SK-N-SH (cell line): ENCODE measurements around the gene SCO2. TPM values are rescaled to one million over a fixed set of nuclear protein-coding genes. Genes with fewer than 3 reads are reported as not detected.

ENCODE experiments used
- CTCF ChIA-PET: fragments of 300-600, 350-600 bp; formaldehyde crosslinking; extraction: SDS; loops from one replicate; lab custom pipeline; 2021; lab: Yijun Ruan, JAX
- POLR2A ChIA-PET: fragments of 350-600 bp; sonication (Branson Sonifier 250); formaldehyde crosslinking; extraction: SDS; loops from one replicate; lab custom pipeline; 2020; ENCODE audit warnings: antibody characterized with exemption, inconsistent platforms; lab: Yijun Ruan, JAX
- DNase-seq: peaks from one replicate; pipeline ENCODE4 v3.0.0; 2012
- H2AFZ ChIP-seq: fragments of 200-600 bp; sonication (generic); 2 replicates; pipeline ENCODE4 v1.8.1; 2016; ENCODE audit warnings: antibody characterized with exemption, mild to moderate bottlenecking, low read depth
- H3F3A ChIP-seq: fragments of 200-600 bp; sonication (generic); replicated peaks from 2 replicates; pipeline ENCODE3; 2016; ENCODE audit warnings: antibody characterized with exemption, mild to moderate bottlenecking; ENCODE audit not compliant: insufficient read depth
- H3K27ac ChIP-seq, 2 experiments: fragments of 200-500 bp in 1 of 2; fragments of 200-600 bp in 1 of 2; sonication (Bioruptor generic) in 1 of 2; sonication (generic), shearing (Covaris generic) in 1 of 2; 2 replicates each; pipeline versions ENCODE4 v1.5.1 to v1.6.1; 2014 to 2016; ENCODE audit warnings: low read depth in 2 of 2, inconsistent platforms in 1 of 2, low read length in 1 of 2, mild to moderate bottlenecking in 1 of 2, mixed read lengths in 1 of 2
- H3K27me3 ChIP-seq: fragments of 200-600 bp; sonication (generic), shearing (Covaris generic); 2 replicates; pipeline ENCODE4 v1.6.1; 2016; ENCODE audit warnings: mixed run types; ENCODE audit not compliant: insufficient read depth
- H3K36me3 ChIP-seq, 2 experiments: fragments of 200-500 bp in 1 of 2; fragments of 200-600 bp in 1 of 2; sonication (Bioruptor generic) in 1 of 2; sonication (generic) in 1 of 2; replicated peaks in 1 of 2; 2 replicates each; pipeline versions ENCODE3 to v1.5.1; 2014 to 2016; ENCODE audit warnings: low read length in 1 of 2, mild to moderate bottlenecking in 1 of 2; ENCODE audit not compliant: insufficient read depth in 2 of 2, control insufficient read depth in 1 of 2
- H3K4me1 ChIP-seq, 2 experiments: fragments of 200-500 bp in 1 of 2; fragments of 200-600 bp in 1 of 2; sonication (Bioruptor generic) in 1 of 2; sonication (generic), shearing (Covaris generic) in 1 of 2; 2 replicates each; pipeline versions ENCODE4 v1.5.1 to v1.6.1; 2014 to 2016; ENCODE audit warnings: low read depth in 1 of 2, low read length in 1 of 2, mixed run types in 1 of 2; ENCODE audit not compliant: insufficient read depth in 2 of 2, control insufficient read depth in 1 of 2
- H3K4me2 ChIP-seq: fragments of 200-600 bp; sonication (generic), shearing (Covaris generic); 2 replicates; pipeline ENCODE4 v1.6.1; 2017; ENCODE audit warnings: mixed run types
- H3K4me3 ChIP-seq, 2 experiments: fragments of 200-500 bp in 1 of 2; fragments of 200-600 bp in 1 of 2; sonication (Bioruptor generic) in 1 of 2; sonication (generic), shearing (Covaris generic) in 1 of 2; 2 replicates each; pipeline versions ENCODE4 v1.5.1 to v1.8.1; 2014 to 2016; ENCODE audit warnings: low read depth in 2 of 2, inconsistent platforms in 1 of 2, low read length in 1 of 2, mild to moderate bottlenecking in 1 of 2, mixed read lengths in 1 of 2, moderate library complexity in 1 of 2
- H3K79me2 ChIP-seq: fragments of 200-600 bp; sonication (generic); 2 replicates; pipeline ENCODE4 v1.8.1; 2017; ENCODE audit warnings: mild to moderate bottlenecking; ENCODE audit not compliant: insufficient read depth
- H3K9ac ChIP-seq: fragments of 200-600 bp; sonication (generic); 2 replicates; pipeline ENCODE4 v1.6.1; 2017; ENCODE audit warnings: mixed run types
- H3K9me2 ChIP-seq: fragments of 200-600 bp; sonication (generic); 2 replicates; pipeline ENCODE4 v1.6.1; 2017; ENCODE audit warnings: mixed run types
- H3K9me3 ChIP-seq: fragments of 200-600 bp; sonication (generic); 2 replicates; pipeline ENCODE4 v1.6.1; 2017; ENCODE audit warnings: mixed run types, mild to moderate bottlenecking, moderate library complexity
- H4K20me1 ChIP-seq: fragments of 200-600 bp; sonication (generic); 2 replicates; pipeline ENCODE4 v1.6.1; 2017; ENCODE audit warnings: mild to moderate bottlenecking, mixed run types; ENCODE audit not compliant: insufficient read depth
- CHD2 ChIP-seq: fragments of 150-350 bp; IDR thresholded peaks from 2 replicates; pipeline ENCODE4 v1.6.1; 2018; ENCODE audit warnings: low read length; ENCODE audit not compliant: partially characterized antibody
- CTCF ChIP-seq: fragments of 200-600 bp; sonication (generic); IDR thresholded peaks from 2 replicates; pipeline ENCODE4 v1.6.1; 2017; ENCODE audit warnings: antibody characterized with exemption, mild to moderate bottlenecking, moderate library complexity
- GABPA ChIP-seq: IDR thresholded peaks from 2 replicates; pipeline ENCODE4 v1.4.0; 2012; ENCODE audit warnings: low read depth, mild to moderate bottlenecking
- GATA2 ChIP-seq: sonication (generic); formaldehyde crosslinking; IDR thresholded peaks from 2 replicates; pipeline ENCODE4 v1.5.0; 2020; ENCODE audit warnings: mild to moderate bottlenecking, missing genetic modification reagents
- MAX ChIP-seq: IDR thresholded peaks from 2 replicates; pipeline ENCODE4 v1.4.0; 2012; ENCODE audit warnings: low read depth
- MXI1 ChIP-seq: IDR thresholded peaks from 2 replicates; pipeline ENCODE4 v1.6.1; 2012; ENCODE audit warnings: mild to moderate bottlenecking, low read depth, low read length, improper control_type of control experiment
- NFIC ChIP-seq: IDR thresholded peaks from 2 replicates; pipeline ENCODE4 v1.4.0; 2012; ENCODE audit warnings: borderline replicate concordance
- POLR2AphosphoS5 ChIP-seq: IDR thresholded peaks from 2 replicates; pipeline ENCODE4 v1.6.1; 2012; ENCODE audit warnings: low read depth, low read length
- RAD21 ChIP-seq: IDR thresholded peaks from 2 replicates; pipeline ENCODE4 v1.6.1; 2012; ENCODE audit warnings: mild to moderate bottlenecking, low read length
- RCOR1 ChIP-seq: fragments of 150-350 bp; IDR thresholded peaks from 2 replicates; pipeline ENCODE4 v1.6.1; 2017; ENCODE audit warnings: antibody characterized with exemption, low read length
- RFX5 ChIP-seq: IDR thresholded peaks from 2 replicates; pipeline ENCODE4 v1.6.1; 2012; ENCODE audit warnings: mild to moderate bottlenecking, improper control_type of control experiment, low read length
- SMC3 ChIP-seq: IDR thresholded peaks from 2 replicates; pipeline ENCODE4 v1.6.1; 2012; ENCODE audit warnings: low read depth, low read length, improper control_type of control experiment
- TAF1 ChIP-seq: IDR thresholded peaks from 2 replicates; pipeline ENCODE4 v1.6.1; 2012; ENCODE audit warnings: low read depth, mild to moderate bottlenecking, low read length, moderate library complexity, borderline replicate concordance
- TCF12 ChIP-seq: IDR thresholded peaks from 2 replicates; pipeline ENCODE4 v1.4.0; 2012
- WGBS: methylation state at CpG from one replicate; pipeline ENCODE4 v1.1.6; 2017; ENCODE audit warnings: low lambda C conversion rate; 5-methylcytosine and 5-hydroxymethylcytosine counted together
- polyA plus RNA-seq, 3 experiments: library from polyadenylated mRNA; depleted of rRNA; stranded (reverse); fragments of >200 nt; gene quantifications; 2 replicates each; pipeline ENCODE4 v1.2.3, GENCODE V29; 2012

SCO2 gene
- polyA plus RNA-seq, 1 of the 3 experiments (the other 2 are of a cell fraction) = 4.0 TPM

- Histone ChIP-seq H2AFZ (peak within 1 kb of the TSS; percentile 97), H3K4me2 (peak within 1 kb of the TSS; percentile 93), H3K9ac (peak within 1 kb of the TSS; percentile 32; the same call in 1 of the 2 replicates), H3K9me2 (no peaks in the 10 kb centered on the region), H3K36me3 (no peaks in the 10 kb centered on the region), H3K27ac (no peak within 1 kb of the TSS; a peak in 2 of 4 replicates), H3K27me3 (no peaks in the 10 kb centered on the region), H3K79me2 (no peaks in the 10 kb centered on the region), H4K20me1 (no peaks in the 10 kb centered on the region), H3F3A (no peaks in the 10 kb centered on the region), H3K9me3 (no peaks in the 10 kb centered on the region)
- POLR2A ChIA-PET = interaction anchor here (1.0 to 2.7 kb wide), 5 partner anchors 13 to 39 kb away, joined by 4 to 12 read pairs (median 7); partner anchors contain the start of genes KLHDC7B and SCO2
- CTCF ChIA-PET = interaction anchor here (0.6 to 4.9 kb wide), 32 partner anchors 10 to 260 kb away, joined by 3 to 73 read pairs (median 6); partner anchors contain the start of genes CHKB, CPT1B, KLHDC7B and LMF2
- peak; percentile 79 for TF ChIP-seq CTCF
- TF ChIP-seq CHD2 = peak; percentile 55
- TF ChIP-seq GATA2 (CRISPR knock-in tag) = no peak
- TF ChIP-seq MXI1 = peak; percentile 63
- TF ChIP-seq POLR2AphosphoS5 = peak; percentile 70; the same call in 1 of the 2 replicates
- no peak for TF ChIP-seq NFIC
- TF ChIP-seq TCF12 = no peak
- TF ChIP-seq RFX5 = 0 out of 2 replicates have a peak, but pooled peaks have one; percentile 29
- peak; percentile 22; the same call in 1 of the 2 replicates for TF ChIP-seq TAF1
- TF ChIP-seq MAX = 0 out of 2 replicates have a peak, but pooled peaks have one; percentile 4
- TF ChIP-seq RCOR1 = peak; percentile 47
- peak; percentile 75 for TF ChIP-seq GABPA
- peak; percentile 26; the same call in 1 of the 2 replicates for TF ChIP-seq SMC3
- TF ChIP-seq RAD21 = peak; percentile 65
- TF ChIP-seq, all 33 proteins: peak for 11
- 4% methylated on average over 35 of the region's 61 CpGs for WGBS
- DNase-seq = peak; percentile 97
- Histone ChIP-seq H3K4me3 (peak within 1 kb of the TSS; percentile 62 to 96), H3K4me1 (peaks cover 0 to 4% of the 10 kb centered on the region in 2 experiments; a peak in 1 of 4 replicates)
Measured at GRCh38 chr22:50562523-50563412, 37.4 kb upstream of the SCO2 start, which contains the start of gene SYCE3. TSS of gene SYCE3 (minus strand) at chr22:50562919. CDS start at chr22:50556405, 6,514 bp downstream.
